ENCODE data around the gene RBM19. TPM values are rescaled to one million over a fixed set of nuclear protein-coding genes. Genes with fewer than 3 reads are reported as not detected.

The RBM19 gene
- total and polyA plus RNA-seq, 10 donors, result 13.6 to 46.7 (median 34.5) TPM

DNA sequence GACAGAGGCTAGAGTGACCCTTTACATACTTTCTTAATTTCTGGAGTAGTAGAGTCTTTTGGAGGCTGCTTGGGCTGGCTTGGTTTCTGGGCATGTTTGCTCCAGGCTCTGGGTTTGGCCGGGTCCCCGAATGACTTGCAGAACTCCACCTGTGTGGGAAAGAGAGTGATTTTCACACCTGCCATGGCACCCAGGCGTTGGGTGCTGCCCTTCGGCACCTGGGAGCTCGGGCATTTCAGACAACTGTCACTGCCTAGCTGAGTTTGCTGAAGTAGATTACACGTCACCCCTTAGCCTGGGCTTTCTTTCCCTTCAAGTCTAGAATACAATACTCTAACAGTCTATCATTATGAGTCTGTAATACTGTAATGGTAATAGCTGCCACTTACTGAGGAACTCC lies 6.1 kb downstream of the RBM19 start:
- H3K4me3 ChIP-seq, result no peak overlapping the region
- H3K36me3 ChIP-seq, result peaks cover 3 to 94% (median 75%) of the 10 kb centered on the region in 6 donors
- WGBS, 5 donors, result 92 to 98% (median 96%) methylated on average over 6 of the region's 6 CpGs
- no peak for TF ChIP-seq POLR2A (IDR thresholded peaks at IDR 0.05)
- TF ChIP-seq POLR2AphosphoS5 (IDR thresholded peaks at IDR 0.05), result no peak
- TF ChIP-seq, protein P1, sequence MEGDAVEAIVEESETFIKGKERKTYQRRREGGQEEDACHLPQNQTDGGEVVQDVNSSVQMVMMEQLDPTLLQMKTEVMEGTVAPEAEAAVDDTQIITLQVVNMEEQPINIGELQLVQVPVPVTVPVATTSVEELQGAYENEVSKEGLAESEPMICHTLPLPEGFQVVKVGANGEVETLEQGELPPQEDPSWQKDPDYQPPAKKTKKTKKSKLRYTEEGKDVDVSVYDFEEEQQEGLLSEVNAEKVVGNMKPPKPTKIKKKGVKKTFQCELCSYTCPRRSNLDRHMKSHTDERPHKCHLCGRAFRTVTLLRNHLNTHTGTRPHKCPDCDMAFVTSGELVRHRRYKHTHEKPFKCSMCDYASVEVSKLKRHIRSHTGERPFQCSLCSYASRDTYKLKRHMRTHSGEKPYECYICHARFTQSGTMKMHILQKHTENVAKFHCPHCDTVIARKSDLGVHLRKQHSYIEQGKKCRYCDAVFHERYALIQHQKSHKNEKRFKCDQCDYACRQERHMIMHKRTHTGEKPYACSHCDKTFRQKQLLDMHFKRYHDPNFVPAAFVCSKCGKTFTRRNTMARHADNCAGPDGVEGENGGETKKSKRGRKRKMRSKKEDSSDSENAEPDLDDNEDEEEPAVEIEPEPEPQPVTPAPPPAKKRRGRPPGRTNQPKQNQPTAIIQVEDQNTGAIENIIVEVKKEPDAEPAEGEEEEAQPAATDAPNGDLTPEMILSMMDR (IDR thresholded peaks at IDR 0.05 in 8 of 11, conservative IDR thresholded peaks at IDR 0.05 in 3 of 11), result no peak
- DNase-seq, result no peak
- no peak overlapping the region for H3K27ac ChIP-seq
- H3K9me3 ChIP-seq, result no peaks in the 10 kb centered on the region
- no peaks in the 10 kb centered on the region for H3K27me3 ChIP-seq (replicated peaks in 1 of 7)
- H3K4me1 ChIP-seq, result peaks cover 3 to 31% (median 10%) of the 10 kb centered on the region in 6 donors
- intact Hi-C loops (cut with DNase I; ENCODE audit: low total_unique reads), result no loop called here

DNA sequence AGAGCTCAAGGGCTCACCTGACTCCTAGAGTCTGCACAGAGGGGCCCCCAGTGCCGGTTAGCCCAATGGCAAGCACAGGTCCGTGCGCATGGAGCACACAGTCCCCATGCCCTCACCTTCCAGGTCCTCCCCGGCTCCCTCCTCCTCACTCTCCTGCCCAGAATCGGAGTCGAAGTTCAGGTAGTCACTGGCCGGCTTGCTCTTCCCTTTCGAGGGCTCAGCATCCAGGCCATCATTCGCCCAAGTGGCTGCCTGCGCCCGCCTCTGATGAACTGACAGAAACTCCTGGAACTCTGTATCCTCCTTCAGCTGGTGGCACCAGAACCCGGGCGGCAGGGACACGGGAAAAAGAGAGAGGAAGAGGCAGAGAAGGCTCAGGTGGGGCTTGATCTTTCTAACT lies 7.0 kb downstream of the RBM19 start:
- peaks cover 0 to 22% (median 2%) of the 10 kb centered on the region in 6 donors for H3K4me1 ChIP-seq
- H3K27me3 ChIP-seq (replicated peaks in 1 of 7), result no peaks in the 10 kb centered on the region
- no peak overlapping the region for H3K27ac ChIP-seq
- 94 to 99% (median 95%) methylated on average over 14 of the region's 14 CpGs for WGBS, 5 donors
- no peak for TF ChIP-seq POLR2AphosphoS5 (IDR thresholded peaks at IDR 0.05)
- TF ChIP-seq, protein P1 (IDR thresholded peaks at IDR 0.05 in 8 of 11, conservative IDR thresholded peaks at IDR 0.05 in 3 of 11), result no peak
- no peak for TF ChIP-seq POLR2A (IDR thresholded peaks at IDR 0.05)
- no peaks in the 10 kb centered on the region for H3K9me3 ChIP-seq
- intact Hi-C loops (cut with DNase I; ENCODE audit: low total_unique reads), result no loop called here
- H3K36me3 ChIP-seq, result peaks cover 3 to 100% (median 85%) of the 10 kb centered on the region in 6 donors
- no peak overlapping the region for H3K4me3 ChIP-seq
- no peak for DNase-seq

DNA sequence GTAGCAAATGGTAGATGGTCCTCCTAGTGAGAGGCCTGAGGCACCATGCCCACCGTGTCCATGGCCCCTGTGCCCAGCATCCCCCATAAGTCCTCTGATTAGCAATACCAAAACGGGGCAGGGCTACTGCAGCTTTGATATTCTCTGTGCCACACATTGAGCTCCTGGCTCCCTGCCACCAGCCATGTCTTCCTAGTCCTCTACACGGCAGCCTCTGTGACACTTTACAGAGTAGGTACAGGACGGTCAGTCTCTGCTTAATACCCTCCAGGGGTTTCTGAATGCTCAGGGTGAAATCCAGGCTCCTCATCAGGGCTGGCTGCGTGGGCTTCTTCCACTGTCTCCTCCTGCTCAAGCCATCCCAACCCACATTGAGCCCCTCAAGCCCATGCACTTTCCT lies 8.0 kb downstream of the RBM19 start:
- TF ChIP-seq, protein P1 (IDR thresholded peaks at IDR 0.05 in 8 of 11, conservative IDR thresholded peaks at IDR 0.05 in 3 of 11), result no peak
- TF ChIP-seq POLR2AphosphoS5 (IDR thresholded peaks at IDR 0.05), result no peak
- TF ChIP-seq POLR2A (IDR thresholded peaks at IDR 0.05), result no peak
- Histone ChIP-seq H3K4me3 (no peak overlapping the region), H3K36me3 (peaks cover 8 to 100% (median 95%) of the 10 kb centered on the region in 6 donors), H3K9me3 (no peaks in the 10 kb centered on the region), H3K27ac (no peak overlapping the region), H3K27me3 (replicated peaks in 1 of 7) (no peaks in the 10 kb centered on the region), H3K4me1 (peaks cover 0 to 12% (median 0%) of the 10 kb centered on the region in 6 donors)
- WGBS, 5 donors, result 85 to 95% (median 92%) methylated on average over 4 to 5 of the region's 5 CpGs
- intact Hi-C loops (cut with DNase I; ENCODE audit: low total_unique reads), result no loop called here
- DNase-seq, result no peak

DNA sequence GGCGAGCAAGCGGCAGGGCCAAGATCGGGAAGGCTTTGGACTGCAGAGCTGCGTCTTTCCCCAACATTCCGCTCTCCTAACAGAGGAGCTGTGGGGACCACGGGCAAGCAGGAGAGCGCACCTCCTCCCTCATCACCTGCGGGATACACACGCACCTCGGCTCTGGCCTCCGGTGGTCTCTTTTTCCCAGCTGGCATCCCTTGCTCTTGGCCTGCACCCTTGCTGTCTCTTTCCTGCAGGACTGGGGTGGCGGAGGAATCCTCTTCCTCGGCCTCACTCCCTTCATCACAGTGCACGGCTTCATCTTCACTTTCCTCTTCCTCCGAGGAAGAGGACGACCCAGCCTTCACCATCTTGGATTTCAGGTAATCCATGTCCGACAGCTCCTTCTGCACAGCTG lies 8.5 kb downstream of the RBM19 start:
- 85 to 96% (median 87%) methylated on average over 17 of the region's 17 CpGs for WGBS, 5 donors
- intact Hi-C loops (cut with DNase I; ENCODE audit: low total_unique reads), result no loop called here

More for the DNA sequence above, 8.5 kb downstream of the RBM19 start:
- Histone ChIP-seq H3K27me3 (replicated peaks in 1 of 7) (no peaks in the 10 kb centered on the region), H3K27ac (no peak overlapping the region), H3K36me3 (peaks cover 8 to 100% (median 98%) of the 10 kb centered on the region in 6 donors), H3K9me3 (no peaks in the 10 kb centered on the region), H3K4me1 (peaks cover 0 to 7% (median 0%) of the 10 kb centered on the region in 6 donors), H3K4me3 (no peak overlapping the region)
- TF ChIP-seq, protein P1 (IDR thresholded peaks at IDR 0.05 in 8 of 11, conservative IDR thresholded peaks at IDR 0.05 in 3 of 11), result no peak
- TF ChIP-seq POLR2A (IDR thresholded peaks at IDR 0.05) (no peak), POLR2AphosphoS5 (IDR thresholded peaks at IDR 0.05) (no peak)
- no peak for DNase-seq
